Measurements from ENCODE around the gene ATF5. TPM values are rescaled to one million over a fixed set of nuclear protein-coding genes. Genes with fewer than 3 reads are reported as not detected.
"Not testable (repeated sequence)": the region's sequence is repeated elsewhere in the genome, so short reads cannot be mapped to it uniquely, and the experiment has no call there.

ATF5 gene
- total and polyA plus RNA-seq, 2 donors (not counting 1 experiment from before 2014, with no cell fraction given) = 9.0 to 37.6 TPM

- H3K9me3 ChIP-seq (ENCODE audit: control extremely low read depth in 1 of 3, control insufficient read depth in 2 of 3, insufficient read depth in 1 of 3, low read length in 2 of 3); DNase-seq; H4K20me1 ChIP-seq (ENCODE audit: control insufficient read depth, insufficient read depth, low read length, poor library complexity, severe bottlenecking); H3K4me1 Mint-ChIP-seq; H3K4me2 ChIP-seq (replicated peaks; ENCODE audit: low read depth, low read length, poor library complexity, severe bottlenecking); H3K4me3 ChIP-seq (ENCODE audit: control extremely low read depth in 1 of 5, extremely low read depth in 1 of 5, insufficient read depth in 1 of 5, low read depth in 2 of 5, low read length in 4 of 5); POLR2A ChIA-PET; H3K9ac ChIP-seq (ENCODE audit: low read length); H2AFZ ChIP-seq (ENCODE audit: insufficient read depth, low read depth, low read length, poor library complexity, severe bottlenecking); H3K79me2 ChIP-seq (ENCODE audit: control insufficient read depth, insufficient read depth, low read length); H3K9me3 Mint-ChIP-seq (ENCODE audit: insufficient read depth); H3K36me3 ChIP-seq (replicated peaks in 1 of 2; ENCODE audit: control extremely low read depth in 1 of 2, control insufficient read depth in 1 of 2, extremely low read depth in 1 of 2, insufficient read depth in 2 of 2, low read length in 1 of 2); CTCF ChIA-PET; H3K27me3 ChIP-seq (replicated peaks in 1 of 4; ENCODE audit: control extremely low read depth in 1 of 4, control insufficient read depth in 3 of 4, insufficient read depth in 4 of 4, low read length in 3 of 4); H3K27ac ChIP-seq (ENCODE audit: low read length in 2 of 2); H3K27ac Mint-ChIP-seq; H3K4me3 Mint-ChIP-seq; intact Hi-C loops (cut with micrococcal nuclease); H3K4me1 ChIP-seq (ENCODE audit: control insufficient read depth in 2 of 2, insufficient read depth in 2 of 2, low read length in 2 of 2): not testable (repeated sequence)
- WGBS (ENCODE audit: insufficient coverage) = no CpG with 5 or more reads among the region's 5 CpGs
- peaks cover 37% of the 10 kb centered on the region for H3K27me3 Mint-ChIP-seq
- peak; percentile 36 for ATAC-seq (ENCODE audit: low read depth)
Observed at GRCh38 chr19:49944567-49944966, 15.6 kb downstream of the ATF5 start.

- no peak for DNase-seq
- H3K36me3 ChIP-seq (replicated peaks in 1 of 2; ENCODE audit: control extremely low read depth in 1 of 2, control insufficient read depth in 1 of 2, extremely low read depth in 1 of 2, insufficient read depth in 2 of 2, low read length in 1 of 2) = no peaks in the 10 kb centered on the region
- intact Hi-C loops (cut with micrococcal nuclease) = no loop called here
- H3K4me1 ChIP-seq (ENCODE audit: control insufficient read depth in 2 of 2, insufficient read depth in 2 of 2, low read length in 2 of 2) = no peaks in the 10 kb centered on the region
- ChIA-PET POLR2A (interaction anchor here (0.6 kb wide), 1 partner anchor 17 kb away, joined by 3 read pairs; no protein-coding TSS in a partner anchor), CTCF (interaction anchor here (0.7 to 1.5 kb wide), 2 partner anchors 9 to 70 kb away, joined by 3 to 4 read pairs; no protein-coding TSS in a partner anchor)
- Mint-ChIP-seq H3K4me3 (no peak overlapping the region), H3K27ac (no peak overlapping the region), H3K4me1 (peaks cover 2% of the 10 kb centered on the region), H3K27me3 (peaks cover 38% of the 10 kb centered on the region), H3K9me3 (ENCODE audit: insufficient read depth) (no peaks in the 10 kb centered on the region)
- no peak overlapping the region for H2AFZ ChIP-seq (ENCODE audit: insufficient read depth, low read depth, low read length, poor library complexity, severe bottlenecking)
- no peak overlapping the region for H3K9ac ChIP-seq (ENCODE audit: low read length)
- peaks cover 0 to 15% (median 2%) of the 10 kb centered on the region in 4 experiments for H3K27me3 ChIP-seq (replicated peaks in 1 of 4; ENCODE audit: control extremely low read depth in 1 of 4, control insufficient read depth in 3 of 4, insufficient read depth in 4 of 4, low read length in 3 of 4)
- ATAC-seq (ENCODE audit: low read depth) = no peak
- no peak overlapping the region for H3K4me3 ChIP-seq (ENCODE audit: control extremely low read depth in 1 of 5, extremely low read depth in 1 of 5, insufficient read depth in 1 of 5, low read depth in 2 of 5, low read length in 4 of 5)
- H3K9me3 ChIP-seq (ENCODE audit: control extremely low read depth in 1 of 3, control insufficient read depth in 2 of 3, insufficient read depth in 1 of 3, low read length in 2 of 3) = peaks cover 0 to 5% (median 0%) of the 10 kb centered on the region in 3 donors
- no peaks in the 10 kb centered on the region for H3K79me2 ChIP-seq (ENCODE audit: control insufficient read depth, insufficient read depth, low read length)
- no peak overlapping the region for H3K4me2 ChIP-seq (replicated peaks; ENCODE audit: low read depth, low read length, poor library complexity, severe bottlenecking)
- H3K27ac ChIP-seq (ENCODE audit: low read length in 2 of 2) = no peak overlapping the region
- 93% methylated on average over 6 of the region's 8 CpGs for WGBS (ENCODE audit: insufficient coverage)
- TF ChIP-seq CTCF (IDR thresholded peaks at IDR 0.05) (no peak), EZH2 (IDR thresholded peaks at IDR 0.05; ENCODE audit: borderline replicate concordance, insufficient read depth, low read depth, low read length, poor library complexity, severe bottlenecking) (no peak)
- no peaks in the 10 kb centered on the region for H4K20me1 ChIP-seq (ENCODE audit: control insufficient read depth, insufficient read depth, low read length, poor library complexity, severe bottlenecking)
Observed at GRCh38 chr19:49946415-49946814, 17.4 kb downstream of the ATF5 start.

Measured in B cell (primary cell).